HG02885 (cell line): Measurements from ENCODE around the gene IL36RN.

Experiments used
- ATAC-seq: cut with Tn5 transposase; IDR thresholded peaks from one replicate; pipeline ENCODE4 v1.9.1; 2021; ENCODE audit warnings: mild to moderate bottlenecking; ENCODE audit not compliant: unreplicated experiment, poor library complexity

The IL36RN gene

GRCh38 chr2:113058998-113059960 lies at the start of gene IL36RN:
Gene IL36RN (plus strand): TSS chr2:113059198. CDS start chr2:113059439, 241 bp downstream.
- no peak for ATAC-seq

- no peak for ATAC-seq
Measured at GRCh38 chr2:113009622-113010021, 49.4 kb upstream of the IL36RN start.

GRCh38 chr2:113010088-113010487 lies 48.9 kb upstream of the IL36RN start:
- ATAC-seq = no peak

GRCh38 chr2:113011108-113011507 lies 47.9 kb upstream of the IL36RN start:
- ATAC-seq = no peak

GRCh38 chr2:113012436-113013335 lies 46.3 kb upstream of the IL36RN start:
- no peak for ATAC-seq

DNA sequence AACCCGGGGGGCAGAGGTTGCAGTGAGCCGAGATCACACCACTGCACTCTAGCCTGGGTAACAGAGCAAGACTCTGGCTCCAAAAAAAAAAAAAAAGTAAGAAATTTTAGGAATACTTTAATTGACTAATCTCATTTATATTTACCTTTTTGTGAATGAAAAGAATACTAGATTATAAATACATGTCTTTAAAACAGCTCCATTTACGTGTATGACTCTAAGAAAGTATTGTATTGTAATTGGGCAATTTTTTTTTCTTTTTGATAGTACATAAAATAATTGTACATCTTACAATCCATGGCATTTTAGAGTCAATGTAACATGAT lies 45.7 kb upstream of the IL36RN start:
- no peak for ATAC-seq

- ATAC-seq = no peak
Measured at GRCh38 chr2:113014067-113014466, 44.9 kb upstream of the IL36RN start.

DNA sequence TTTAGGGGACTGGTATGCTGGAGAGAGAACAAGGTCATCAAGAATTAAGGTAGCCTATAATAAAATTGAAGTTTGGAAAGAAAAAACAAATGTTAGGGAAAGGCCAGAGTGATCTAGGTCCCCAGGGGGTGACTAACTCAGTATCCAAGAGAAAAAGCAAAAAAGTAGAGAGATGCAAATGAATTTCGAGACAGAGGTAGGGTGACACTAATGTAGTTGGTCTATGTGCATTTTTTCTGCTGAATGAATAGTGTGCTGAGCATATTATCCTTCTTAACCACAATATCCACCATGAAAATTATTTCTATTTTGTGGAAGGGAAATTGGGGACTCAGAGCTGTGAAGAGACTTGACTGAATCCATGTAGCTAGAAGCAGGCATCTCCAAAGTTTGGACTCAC lies 44.0 kb upstream of the IL36RN start:
- ATAC-seq = no peak

DNA sequence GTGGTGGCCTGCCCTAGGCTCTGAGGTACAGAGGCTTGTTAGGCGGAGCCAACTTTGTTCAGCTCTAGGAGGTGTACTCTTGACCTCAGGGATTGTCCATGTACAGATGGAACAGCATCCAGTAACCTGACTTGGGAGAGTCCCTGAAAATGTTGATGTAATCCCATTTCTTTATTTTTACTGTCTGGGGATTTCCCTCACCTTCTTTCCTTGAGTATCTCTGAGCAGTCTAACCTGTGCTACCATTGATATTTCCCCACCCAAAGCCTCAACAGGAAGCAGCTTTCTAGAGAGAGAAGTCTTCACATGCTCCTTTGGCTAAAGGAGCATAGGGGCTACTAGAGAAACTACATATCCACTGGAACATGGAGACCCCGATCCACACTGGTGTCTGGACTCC lies 43.3 kb upstream of the IL36RN start:
- no peak for ATAC-seq

- ATAC-seq = no peak
Measured at GRCh38 chr2:113018509-113018908, 40.5 kb upstream of the IL36RN start.

DNA sequence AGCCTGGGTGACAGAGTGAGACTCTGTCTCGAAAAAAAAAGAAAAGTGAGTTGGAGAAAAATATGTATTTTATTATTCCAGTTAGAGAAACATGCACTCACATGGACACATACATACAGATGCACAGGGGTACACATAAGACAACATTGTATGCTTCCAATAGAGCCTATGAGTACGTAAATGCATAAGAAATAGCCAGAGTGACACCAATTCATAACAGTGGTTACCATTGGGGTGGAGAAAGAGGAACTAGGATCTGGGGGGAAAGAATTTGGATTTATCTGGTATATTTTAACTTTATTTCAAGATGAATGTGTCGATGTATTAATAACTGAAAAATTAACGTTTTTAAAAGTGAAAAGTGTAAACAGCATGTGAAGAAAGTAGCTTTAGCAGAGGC lies 37.7 kb upstream of the IL36RN start:
- no peak for ATAC-seq

GRCh38 chr2:113024764-113025163 lies 34.2 kb upstream of the IL36RN start:
- ATAC-seq = no peak

DNA sequence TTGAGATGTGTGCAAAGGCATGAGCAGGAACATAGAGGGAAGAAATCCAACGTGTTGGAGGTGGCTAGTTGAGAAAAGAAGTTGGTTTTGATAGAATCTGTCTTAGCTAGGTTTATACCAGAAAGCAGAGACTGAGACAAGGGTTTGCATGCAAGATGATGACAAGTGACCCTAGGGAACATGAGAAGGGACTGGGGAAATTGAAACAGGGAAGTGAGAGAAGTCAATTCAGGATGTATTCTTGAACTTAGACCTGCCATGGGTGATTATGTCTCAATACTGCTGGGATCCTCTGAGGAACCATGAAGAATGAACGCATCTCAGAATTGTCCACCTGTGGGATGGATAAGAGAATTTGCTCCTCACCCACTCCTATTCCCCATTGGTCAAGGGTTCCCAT lies 33.3 kb upstream of the IL36RN start:
- no peak for ATAC-seq

DNA sequence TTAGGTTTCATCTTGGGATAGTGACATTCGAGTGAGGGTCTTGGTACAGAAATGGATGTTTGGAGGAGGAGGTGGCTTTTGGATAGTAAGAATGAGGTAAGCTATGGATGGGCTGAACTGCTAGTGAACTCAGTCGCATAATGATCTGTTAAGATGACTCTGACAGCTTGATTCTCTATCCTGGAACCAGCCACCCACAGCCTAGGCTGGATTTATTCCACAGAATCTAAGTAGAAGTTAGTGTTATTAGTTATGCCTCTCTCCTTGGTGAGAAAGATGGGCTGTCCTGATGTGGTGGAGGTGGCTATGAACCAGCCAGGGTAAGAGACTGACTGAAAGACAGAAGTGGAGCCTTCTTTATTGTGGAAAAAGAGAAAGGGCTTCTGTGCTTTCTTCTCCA lies 31.3 kb upstream of the IL36RN start:
- ATAC-seq = no peak

DNA sequence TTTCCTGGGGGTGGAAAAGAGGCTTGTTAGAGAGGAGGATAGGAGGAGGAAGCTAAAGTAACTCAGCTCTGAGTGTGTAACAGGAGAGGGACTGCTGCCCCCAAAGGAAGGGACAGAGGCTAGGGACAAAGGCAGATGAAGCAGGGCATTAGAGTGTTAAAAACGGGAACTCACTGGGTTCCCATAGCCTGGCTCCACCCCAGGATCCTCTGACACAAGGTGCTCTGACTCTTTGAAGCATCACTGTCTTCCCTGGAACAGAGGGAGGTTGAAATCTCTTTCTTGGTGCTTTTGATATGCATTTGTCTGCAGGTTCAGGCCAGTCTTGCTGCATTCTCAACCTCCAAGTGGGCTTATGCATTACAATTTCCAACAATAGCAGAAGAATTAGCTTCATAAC lies 30.9 kb upstream of the IL36RN start:
- no peak for ATAC-seq

GRCh38 chr2:113032737-113033136 lies 26.3 kb upstream of the IL36RN start:
- no peak for ATAC-seq

- ATAC-seq = no peak
Measured at GRCh38 chr2:113034016-113034415, 25.0 kb upstream of the IL36RN start.

- no peak for ATAC-seq
Measured at GRCh38 chr2:113036763-113037162, 22.2 kb upstream of the IL36RN start.

GRCh38 chr2:113038291-113038690 lies 20.7 kb upstream of the IL36RN start:
- no peak for ATAC-seq

GRCh38 chr2:113039158-113039557 lies 19.8 kb upstream of the IL36RN start:
- ATAC-seq = no peak

DNA sequence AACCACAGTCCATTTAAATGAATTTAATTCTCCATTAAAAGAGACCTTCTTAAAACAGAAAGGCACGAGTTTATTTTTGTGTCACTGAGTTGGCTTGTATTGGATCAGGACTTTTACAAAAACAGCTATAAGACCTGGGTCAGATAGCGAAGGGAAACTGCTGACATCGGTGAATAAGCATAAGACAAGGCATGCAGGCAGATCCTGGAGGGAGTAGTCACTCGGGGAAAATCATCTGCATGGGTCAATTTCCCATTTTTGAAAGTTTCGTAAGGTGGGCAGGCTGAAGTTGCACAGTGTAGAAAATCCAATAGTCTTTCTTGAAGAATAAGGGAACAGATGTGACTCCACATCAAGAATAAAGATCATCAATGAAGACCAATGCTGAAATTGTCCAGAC lies 19.3 kb upstream of the IL36RN start:
- no peak for ATAC-seq
